SK-N-SH treated with all-trans-retinoic acid at 6 μM for 48 hours (cell line): ENCODE data around the gene ITGAV.

Experiments
- ATAC-seq: fragments of 200-7000 bp; cut with Tn5 transposase; 3 replicates; pipeline ENCODE4 v1.9.1; 2020; ENCODE audit warnings: mild to moderate bottlenecking, moderate library complexity
- ARNTL ChIP-seq: fragments of 450-650 bp; formaldehyde crosslinking; IDR thresholded peaks from 2 replicates; pipeline ENCODE4 v1.5.0; 2020; ENCODE audit warnings: low read depth, mild to moderate bottlenecking, moderate library complexity, borderline replicate concordance
- CSDC2 ChIP-seq: fragments of 250-450 bp; sonication (Bioruptor Pico); IDR thresholded peaks from 2 replicates; pipeline ENCODE4 v1.5.0; 2020; ENCODE audit warnings: mild to moderate bottlenecking, moderate library complexity
- ESRRG ChIP-seq: fragments of 250-450 bp; sonication (Bioruptor Pico); IDR thresholded peaks from 2 replicates; pipeline ENCODE4 v1.6.1; 2021; ENCODE audit warnings: mild to moderate bottlenecking
- GLIS3 ChIP-seq: fragments of 250-450 bp; sonication (Bioruptor Pico); IDR thresholded peaks from 2 replicates; pipeline ENCODE4 v1.5.0; 2020; ENCODE audit warnings: mild to moderate bottlenecking, moderate library complexity
- ISL1 ChIP-seq: fragments of 250-450 bp; sonication (Bioruptor Pico); IDR thresholded peaks from 2 replicates; pipeline ENCODE4 v2.1.2; 2022; ENCODE audit warnings: mild to moderate bottlenecking, moderate library complexity
- OSR1 ChIP-seq: fragments of 250-450 bp; sonication (Bioruptor Pico); IDR thresholded peaks from 2 replicates; pipeline ENCODE4 v1.8.0; 2022; ENCODE audit warnings: moderate library complexity, mild to moderate bottlenecking, inconsistent platforms
- PPARA ChIP-seq: fragments of 250-450 bp; sonication (Bioruptor Pico); IDR thresholded peaks from 2 replicates; pipeline ENCODE4 v1.5.0; 2020; ENCODE audit warnings: mild to moderate bottlenecking, borderline replicate concordance
- RARB ChIP-seq: fragments of 250-450 bp; sonication (Bioruptor Pico); IDR thresholded peaks from 2 replicates; pipeline ENCODE4 v1.8.0; 2021; ENCODE audit warnings: mild to moderate bottlenecking, moderate library complexity
- SNAI2 ChIP-seq: fragments of 250-450 bp; sonication (Bioruptor Pico); IDR thresholded peaks from 2 replicates; pipeline ENCODE4 v1.5.0; 2020; ENCODE audit warnings: mild to moderate bottlenecking, moderate library complexity
- TCF4 ChIP-seq: fragments of 250-450 bp; sonication (Bioruptor Pico); IDR thresholded peaks from 2 replicates; pipeline ENCODE4 v1.8.0; 2021; ENCODE audit warnings: mild to moderate bottlenecking, moderate library complexity, borderline replicate concordance
- TOX ChIP-seq: fragments of 250-450 bp; sonication (Bioruptor Pico); IDR thresholded peaks from 2 replicates; pipeline ENCODE4 v1.8.0; 2021; ENCODE audit warnings: mild to moderate bottlenecking, moderate library complexity, borderline replicate concordance
- ZC3H10 ChIP-seq: fragments of 250-450 bp; sonication (Bioruptor Pico); IDR thresholded peaks from 2 replicates; pipeline ENCODE4 v1.5.1; 2021; ENCODE audit warnings: mild to moderate bottlenecking, moderate library complexity
- ZFP3 ChIP-seq: fragments of 250-450 bp; sonication (Bioruptor Pico); IDR thresholded peaks from 2 replicates; pipeline ENCODE4 v1.5.0; 2020; ENCODE audit warnings: mild to moderate bottlenecking, moderate library complexity
- ZNF565 ChIP-seq: fragments of 450-650 bp; formaldehyde crosslinking; conservative IDR thresholded peaks from 2 replicates; pipeline ENCODE4 v1.5.0; 2020; ENCODE audit warnings: low read depth, mild to moderate bottlenecking, moderate library complexity
- ZNF70 ChIP-seq: fragments of 450-650 bp; formaldehyde crosslinking; IDR thresholded peaks from 2 replicates; pipeline ENCODE4 v1.5.0; 2020; ENCODE audit warnings: mild to moderate bottlenecking, moderate library complexity
- ZNF8 ChIP-seq: fragments of 450-650 bp; formaldehyde crosslinking; IDR thresholded peaks from 2 replicates; pipeline ENCODE4 v1.5.0; 2020; ENCODE audit warnings: mild to moderate bottlenecking, moderate library complexity
- TF ChIP-seq, protein P1 (sequence below): fragments of 250-450 bp; sonication (Bioruptor Pico); IDR thresholded peaks from 2 replicates; pipeline ENCODE4 v1.8.0; 2021; ENCODE audit warnings: low read depth, mild to moderate bottlenecking, moderate library complexity, borderline replicate concordance
- TF ChIP-seq, protein P2 (sequence below): fragments of 250-450 bp; sonication (Bioruptor Pico); IDR thresholded peaks from 2 replicates; pipeline ENCODE4 v1.5.1; 2020; ENCODE audit warnings: low read depth, mild to moderate bottlenecking, moderate library complexity
- TF ChIP-seq, protein P3 (sequence below): fragments of 250-450 bp; sonication (Bioruptor Pico); IDR thresholded peaks from 2 replicates; pipeline ENCODE4 v1.5.1; 2021; ENCODE audit warnings: mild to moderate bottlenecking, moderate library complexity
- TF ChIP-seq, protein P4 (sequence below): fragments of 250-450 bp; sonication (Bioruptor Pico); IDR thresholded peaks from 2 replicates; pipeline ENCODE4 v1.5.0; 2020; ENCODE audit warnings: mild to moderate bottlenecking, moderate library complexity
- TF ChIP-seq, protein P5 (sequence below): fragments of 250-450 bp; sonication (Bioruptor Pico); IDR thresholded peaks from 2 replicates; pipeline ENCODE4 v1.8.0; 2020; ENCODE audit warnings: mild to moderate bottlenecking, moderate library complexity, borderline replicate concordance

The ITGAV gene

DNA sequence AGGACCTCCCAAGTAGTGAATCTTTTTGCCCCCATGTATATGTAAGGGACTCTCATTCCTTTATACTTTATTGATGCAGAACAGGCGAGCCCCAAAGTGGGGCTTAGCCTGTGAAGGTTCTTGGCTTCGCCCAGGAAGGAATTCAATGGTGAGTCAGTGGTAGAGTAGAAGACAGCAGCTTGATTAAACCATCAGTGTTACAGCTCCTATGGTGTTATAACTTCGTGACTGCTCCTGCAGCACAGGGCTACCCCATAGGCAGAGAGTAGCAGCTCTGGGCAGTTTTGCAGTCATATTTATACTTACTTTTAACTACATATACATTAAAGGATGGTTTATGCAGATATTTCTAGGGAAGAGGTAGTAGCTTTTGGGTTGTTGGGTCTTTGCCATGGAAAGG is 115.0 kb downstream of the ITGAV start:
- ATAC-seq = no peak
- TF ChIP-seq, protein P1, sequence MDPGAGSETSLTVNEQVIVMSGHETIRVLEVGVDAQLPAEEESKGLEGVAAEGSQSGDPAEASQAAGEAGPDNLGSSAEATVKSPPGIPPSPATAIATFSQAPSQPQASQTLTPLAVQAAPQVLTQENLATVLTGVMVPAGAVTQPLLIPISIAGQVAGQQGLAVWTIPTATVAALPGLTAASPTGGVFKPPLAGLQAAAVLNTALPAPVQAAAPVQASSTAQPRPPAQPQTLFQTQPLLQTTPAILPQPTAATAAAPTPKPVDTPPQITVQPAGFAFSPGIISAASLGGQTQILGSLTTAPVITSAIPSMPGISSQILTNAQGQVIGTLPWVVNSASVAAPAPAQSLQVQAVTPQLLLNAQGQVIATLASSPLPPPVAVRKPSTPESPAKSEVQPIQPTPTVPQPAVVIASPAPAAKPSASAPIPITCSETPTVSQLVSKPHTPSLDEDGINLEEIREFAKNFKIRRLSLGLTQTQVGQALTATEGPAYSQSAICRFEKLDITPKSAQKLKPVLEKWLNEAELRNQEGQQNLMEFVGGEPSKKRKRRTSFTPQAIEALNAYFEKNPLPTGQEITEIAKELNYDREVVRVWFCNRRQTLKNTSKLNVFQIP (CRISPR knock-in tag) = no peak
- TF ChIP-seq ZC3H10 (CRISPR knock-in tag) = no peak
- TF ChIP-seq, protein P2, sequence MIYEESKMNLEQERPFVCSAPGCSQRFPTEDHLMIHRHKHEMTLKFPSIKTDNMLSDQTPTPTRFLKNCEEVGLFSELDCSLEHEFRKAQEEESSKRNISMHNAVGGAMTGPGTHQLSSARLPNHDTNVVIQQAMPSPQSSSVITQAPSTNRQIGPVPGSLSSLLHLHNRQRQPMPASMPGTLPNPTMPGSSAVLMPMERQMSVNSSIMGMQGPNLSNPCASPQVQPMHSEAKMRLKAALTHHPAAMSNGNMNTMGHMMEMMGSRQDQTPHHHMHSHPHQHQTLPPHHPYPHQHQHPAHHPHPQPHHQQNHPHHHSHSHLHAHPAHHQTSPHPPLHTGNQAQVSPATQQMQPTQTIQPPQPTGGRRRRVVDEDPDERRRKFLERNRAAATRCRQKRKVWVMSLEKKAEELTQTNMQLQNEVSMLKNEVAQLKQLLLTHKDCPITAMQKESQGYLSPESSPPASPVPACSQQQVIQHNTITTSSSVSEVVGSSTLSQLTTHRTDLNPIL (CRISPR knock-in tag) = no peak
- no peak for TF ChIP-seq TOX (CRISPR knock-in tag)
- TF ChIP-seq ARNTL (CRISPR knock-in tag) = no peak
- TF ChIP-seq PPARA = no peak
- no peak for TF ChIP-seq CSDC2 (CRISPR knock-in tag)
- no peak for TF ChIP-seq GLIS3 (CRISPR knock-in tag)
- TF ChIP-seq RARB (CRISPR knock-in tag) = no peak

DNA sequence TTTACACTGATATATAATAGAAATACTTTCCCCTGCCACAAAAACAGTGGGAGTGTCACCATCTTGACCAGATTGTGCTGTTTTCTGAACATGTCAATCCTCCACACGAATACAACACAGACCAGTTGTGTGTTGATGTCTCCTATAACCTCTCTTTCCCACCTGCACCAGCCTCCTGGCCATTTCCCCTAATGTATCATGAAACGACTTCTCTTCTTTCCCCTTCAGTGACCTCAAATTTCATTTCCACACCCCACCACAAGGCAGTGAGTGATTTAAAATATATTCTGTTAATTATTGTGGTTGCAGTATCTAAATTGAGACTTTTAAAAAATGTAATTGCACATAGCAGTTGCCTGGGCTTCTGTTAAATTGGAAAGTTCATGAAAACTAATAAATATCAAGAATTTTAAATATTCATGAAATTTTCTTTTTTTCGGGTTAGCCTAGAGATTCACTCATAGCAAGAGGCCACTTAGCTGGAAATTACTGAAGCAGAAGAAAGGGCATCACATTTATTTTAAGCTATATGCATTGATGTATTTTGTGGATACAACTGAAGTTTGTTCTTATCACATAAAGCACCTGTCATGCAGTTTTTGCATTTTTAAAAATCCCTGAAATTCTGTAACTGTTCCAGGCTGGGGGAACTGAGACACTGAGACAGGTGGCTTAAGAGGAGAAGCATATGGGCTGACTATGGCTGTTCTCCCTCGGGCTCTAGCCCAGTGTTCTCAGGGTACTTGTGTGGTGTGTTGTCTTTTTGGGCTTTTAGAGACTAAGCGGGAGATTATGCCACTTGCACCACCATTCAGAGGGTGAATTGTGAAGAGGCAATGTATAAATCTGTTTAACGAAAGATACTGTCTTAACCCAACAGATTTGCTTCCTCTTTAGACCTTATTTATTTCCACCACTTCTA is 119.9 kb downstream of the ITGAV start:
- no peak for ATAC-seq
- TF ChIP-seq ESRRG (CRISPR knock-in tag) (no peak), ARNTL (CRISPR knock-in tag) (no peak)
- TF ChIP-seq, protein P3, sequence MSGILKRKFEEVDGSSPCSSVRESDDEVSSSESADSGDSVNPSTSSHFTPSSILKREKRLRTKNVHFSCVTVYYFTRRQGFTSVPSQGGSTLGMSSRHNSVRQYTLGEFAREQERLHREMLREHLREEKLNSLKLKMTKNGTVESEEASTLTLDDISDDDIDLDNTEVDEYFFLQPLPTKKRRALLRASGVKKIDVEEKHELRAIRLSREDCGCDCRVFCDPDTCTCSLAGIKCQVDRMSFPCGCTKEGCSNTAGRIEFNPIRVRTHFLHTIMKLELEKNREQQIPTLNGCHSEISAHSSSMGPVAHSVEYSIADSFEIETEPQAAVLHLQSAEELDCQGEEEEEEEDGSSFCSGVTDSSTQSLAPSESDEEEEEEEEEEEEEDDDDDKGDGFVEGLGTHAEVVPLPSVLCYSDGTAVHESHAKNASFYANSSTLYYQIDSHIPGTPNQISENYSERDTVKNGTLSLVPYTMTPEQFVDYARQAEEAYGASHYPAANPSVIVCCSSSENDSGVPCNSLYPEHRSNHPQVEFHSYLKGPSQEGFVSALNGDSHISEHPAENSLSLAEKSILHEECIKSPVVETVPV = no peak
- TF ChIP-seq, protein P2 (CRISPR knock-in tag) = no peak

DNA sequence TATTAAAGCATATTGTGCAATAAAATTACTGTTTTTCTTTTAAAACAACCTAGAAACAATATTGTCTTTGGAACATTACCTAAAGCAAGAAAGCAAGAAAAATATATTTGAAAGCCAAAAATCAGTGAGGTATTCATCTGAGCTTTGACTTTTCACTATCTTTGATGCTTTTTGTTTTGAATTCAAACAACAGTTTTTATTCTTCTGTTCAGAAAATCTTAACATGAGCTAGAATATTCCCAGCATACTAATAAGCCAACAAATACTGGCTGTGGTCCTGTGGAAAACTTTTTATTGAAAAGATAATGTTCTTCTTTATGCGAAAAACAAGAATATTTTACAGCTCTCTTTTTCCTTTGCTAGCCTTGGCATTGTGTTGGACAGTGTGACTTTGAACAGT is 123.8 kb downstream of the ITGAV start:
- TF ChIP-seq, protein P4, sequence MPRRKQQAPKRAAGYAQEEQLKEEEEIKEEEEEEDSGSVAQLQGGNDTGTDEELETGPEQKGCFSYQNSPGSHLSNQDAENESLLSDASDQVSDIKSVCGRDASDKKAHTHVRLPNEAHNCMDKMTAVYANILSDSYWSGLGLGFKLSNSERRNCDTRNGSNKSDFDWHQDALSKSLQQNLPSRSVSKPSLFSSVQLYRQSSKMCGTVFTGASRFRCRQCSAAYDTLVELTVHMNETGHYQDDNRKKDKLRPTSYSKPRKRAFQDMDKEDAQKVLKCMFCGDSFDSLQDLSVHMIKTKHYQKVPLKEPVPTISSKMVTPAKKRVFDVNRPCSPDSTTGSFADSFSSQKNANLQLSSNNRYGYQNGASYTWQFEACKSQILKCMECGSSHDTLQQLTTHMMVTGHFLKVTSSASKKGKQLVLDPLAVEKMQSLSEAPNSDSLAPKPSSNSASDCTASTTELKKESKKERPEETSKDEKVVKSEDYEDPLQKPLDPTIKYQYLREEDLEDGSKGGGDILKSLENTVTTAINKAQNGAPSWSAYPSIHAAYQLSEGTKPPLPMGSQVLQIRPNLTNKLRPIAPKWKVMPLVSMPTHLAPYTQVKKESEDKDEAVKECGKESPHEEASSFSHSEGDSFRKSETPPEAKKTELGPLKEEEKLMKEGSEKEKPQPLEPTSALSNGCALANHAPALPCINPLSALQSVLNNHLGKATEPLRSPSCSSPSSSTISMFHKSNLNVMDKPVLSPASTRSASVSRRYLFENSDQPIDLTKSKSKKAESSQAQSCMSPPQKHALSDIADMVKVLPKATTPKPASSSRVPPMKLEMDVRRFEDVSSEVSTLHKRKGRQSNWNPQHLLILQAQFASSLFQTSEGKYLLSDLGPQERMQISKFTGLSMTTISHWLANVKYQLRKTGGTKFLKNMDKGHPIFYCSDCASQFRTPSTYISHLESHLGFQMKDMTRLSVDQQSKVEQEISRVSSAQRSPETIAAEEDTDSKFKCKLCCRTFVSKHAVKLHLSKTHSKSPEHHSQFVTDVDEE (CRISPR knock-in tag) = no peak
- TF ChIP-seq ZNF70 = no peak
- no peak for TF ChIP-seq ZC3H10 (CRISPR knock-in tag)
- TF ChIP-seq ARNTL (CRISPR knock-in tag) = no peak
- no peak for TF ChIP-seq ZNF8 (CRISPR knock-in tag)
- TF ChIP-seq TCF4 (CRISPR knock-in tag) = no peak
- TF ChIP-seq, protein P2 (CRISPR knock-in tag) = no peak
- TF ChIP-seq, protein P5, sequence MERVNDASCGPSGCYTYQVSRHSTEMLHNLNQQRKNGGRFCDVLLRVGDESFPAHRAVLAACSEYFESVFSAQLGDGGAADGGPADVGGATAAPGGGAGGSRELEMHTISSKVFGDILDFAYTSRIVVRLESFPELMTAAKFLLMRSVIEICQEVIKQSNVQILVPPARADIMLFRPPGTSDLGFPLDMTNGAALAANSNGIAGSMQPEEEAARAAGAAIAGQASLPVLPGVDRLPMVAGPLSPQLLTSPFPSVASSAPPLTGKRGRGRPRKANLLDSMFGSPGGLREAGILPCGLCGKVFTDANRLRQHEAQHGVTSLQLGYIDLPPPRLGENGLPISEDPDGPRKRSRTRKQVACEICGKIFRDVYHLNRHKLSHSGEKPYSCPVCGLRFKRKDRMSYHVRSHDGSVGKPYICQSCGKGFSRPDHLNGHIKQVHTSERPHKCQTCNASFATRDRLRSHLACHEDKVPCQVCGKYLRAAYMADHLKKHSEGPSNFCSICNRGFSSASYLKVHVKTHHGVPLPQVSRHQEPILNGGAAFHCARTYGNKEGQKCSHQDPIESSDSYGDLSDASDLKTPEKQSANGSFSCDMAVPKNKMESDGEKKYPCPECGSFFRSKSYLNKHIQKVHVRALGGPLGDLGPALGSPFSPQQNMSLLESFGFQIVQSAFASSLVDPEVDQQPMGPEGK (CRISPR knock-in tag) = no peak
- no peak for TF ChIP-seq SNAI2 (CRISPR knock-in tag)
- no peak for TF ChIP-seq ISL1 (CRISPR knock-in tag)
- no peak for TF ChIP-seq ESRRG (CRISPR knock-in tag)
- no peak for TF ChIP-seq ZNF565 (CRISPR knock-in tag)
- TF ChIP-seq RARB (CRISPR knock-in tag) = no peak
- TF ChIP-seq, protein P3 = no peak
- TF ChIP-seq TOX (CRISPR knock-in tag) = no peak
- TF ChIP-seq PPARA = no peak
- no peak for TF ChIP-seq OSR1 (CRISPR knock-in tag)
- no peak for TF ChIP-seq ZFP3
- no peak for ATAC-seq
